ENCODE measurements around the gene HBEGF. TPM values are rescaled to one million over a fixed set of nuclear protein-coding genes. Genes with fewer than 3 reads are reported as not detected.

HBEGF gene
- total and polyA plus RNA-seq, 2 experiments from 2014 or later: 4.9 to 9.5 TPM

DNA sequence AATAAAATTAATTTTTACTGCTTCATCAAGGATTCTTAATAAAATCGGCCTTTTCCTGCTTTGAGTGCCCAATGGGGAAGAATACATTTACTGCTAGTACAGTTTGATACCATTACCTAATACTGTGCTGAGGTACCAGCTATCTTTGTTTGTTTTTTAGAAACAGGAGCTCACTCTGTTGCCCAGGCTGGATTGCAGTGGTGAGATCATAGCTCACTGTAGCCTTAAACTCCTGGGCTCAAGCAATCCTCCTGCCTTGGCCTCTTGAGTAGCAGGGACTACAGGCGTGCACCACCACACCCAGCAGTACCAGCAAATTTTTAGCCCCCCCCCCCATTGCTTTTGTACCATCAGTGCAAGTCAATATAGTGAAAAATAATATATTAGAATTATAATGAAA is 41.6 kb upstream of the HBEGF start:
- Histone ChIP-seq H3F3A (ENCODE audit: insufficient read depth) (no peaks in the 10 kb centered on the region), H3K9me3 (ENCODE audit: low read depth) (no peaks in the 10 kb centered on the region), H3K9ac (no peak overlapping the region), H3K4me3 (no peak overlapping the region), H2AFZ (no peak overlapping the region), H3K9me2 (ENCODE audit: insufficient read depth) (no peaks in the 10 kb centered on the region), H3K79me2 (ENCODE audit: insufficient read depth) (no peaks in the 10 kb centered on the region), H3K4me1 (ENCODE audit: insufficient read depth) (no peaks in the 10 kb centered on the region), H3K27me3 (replicated peaks; ENCODE audit: insufficient read depth) (no peaks in the 10 kb centered on the region), H3K27ac (no peak overlapping the region), H4K20me1 (ENCODE audit: insufficient read depth) (no peaks in the 10 kb centered on the region), H3K4me2 (ENCODE audit: unreplicated experiment) (no peak overlapping the region), H3K36me3 (ENCODE audit: low read depth) (no peaks in the 10 kb centered on the region)
- in situ Hi-C loops (cut with MboI): no loop called here
- whole genome bisulfite sequencing, 2 experiments (ENCODE audit: low coverage in 1 of 2, low lambda C conversion rate in 2 of 2, missing lambda C conversion rate in 2 of 2): 76 to 81% methylated on average over 2 of the region's 2 CpGs
- TF ChIP-seq EZH2 (IDR thresholded peaks at IDR 0.05; ENCODE audit: insufficient read depth, poor library complexity, severe bottlenecking) (no peak), EZH2phosphoT487 (IDR thresholded peaks at IDR 0.05; ENCODE audit: insufficient read depth, low read depth) (no peak)
- no peak for DNase-seq

DNA sequence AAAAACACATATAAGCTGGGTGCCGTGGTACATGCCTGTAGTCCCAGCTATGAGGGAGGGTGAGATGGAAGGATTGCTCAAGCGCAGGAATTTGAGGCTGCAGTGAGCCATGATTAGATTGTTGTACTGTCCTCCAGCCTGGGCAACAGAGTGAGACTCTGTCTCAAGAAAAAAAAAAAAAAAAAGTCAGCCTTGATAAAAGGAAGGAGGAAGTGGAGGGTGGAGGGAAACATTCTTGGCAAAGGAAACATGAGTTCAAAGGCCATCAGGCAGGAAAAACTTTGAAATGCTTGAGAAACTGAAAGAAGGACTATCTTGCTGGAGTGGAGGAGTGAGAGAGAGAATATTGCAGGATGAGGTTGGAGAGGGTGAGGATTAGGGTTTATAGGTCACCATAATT is 36.9 kb upstream of the HBEGF start:
- Histone ChIP-seq H3K4me2 (ENCODE audit: unreplicated experiment) (no peak overlapping the region), H3K36me3 (ENCODE audit: low read depth) (no peaks in the 10 kb centered on the region), H3F3A (ENCODE audit: insufficient read depth) (no peaks in the 10 kb centered on the region), H3K4me1 (ENCODE audit: insufficient read depth) (no peaks in the 10 kb centered on the region), H3K9me2 (ENCODE audit: insufficient read depth) (no peaks in the 10 kb centered on the region), H3K4me3 (no peak overlapping the region), H3K9ac (no peak overlapping the region), H3K9me3 (ENCODE audit: low read depth) (no peaks in the 10 kb centered on the region), H2AFZ (no peak overlapping the region), H3K27ac (no peak overlapping the region), H4K20me1 (ENCODE audit: insufficient read depth) (no peaks in the 10 kb centered on the region), H3K79me2 (ENCODE audit: insufficient read depth) (no peaks in the 10 kb centered on the region), H3K27me3 (replicated peaks; ENCODE audit: insufficient read depth) (no peaks in the 10 kb centered on the region)
- in situ Hi-C loops (cut with MboI): no loop called here
- 88 to 93% methylated on average over 2 of the region's 2 CpGs for WGBS, 2 experiments (ENCODE audit: low coverage in 1 of 2, low lambda C conversion rate in 2 of 2, missing lambda C conversion rate in 2 of 2)
- no peak for DNase-seq
- TF ChIP-seq EZH2 (IDR thresholded peaks at IDR 0.05; ENCODE audit: insufficient read depth, poor library complexity, severe bottlenecking): no peak

DNA sequence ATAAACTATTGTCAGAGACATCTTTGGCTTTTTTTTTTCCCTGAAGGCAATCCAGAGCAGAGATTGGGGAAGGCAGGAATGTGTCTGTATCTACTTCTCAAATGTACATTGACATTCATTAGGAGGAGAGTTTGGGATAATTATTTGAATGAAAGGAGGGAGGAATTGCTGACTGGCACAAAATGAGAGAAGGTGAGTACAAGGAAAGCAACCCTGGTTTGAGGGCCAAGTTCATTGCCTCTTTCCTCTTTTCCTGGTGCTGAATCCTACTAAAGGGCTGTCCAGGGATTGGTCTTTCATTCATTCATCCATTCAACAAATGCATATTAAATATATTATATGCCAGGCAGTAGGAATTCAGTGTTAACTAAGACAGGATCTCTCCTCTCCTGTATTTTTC is 36.5 kb upstream of the HBEGF start:
- Histone ChIP-seq H4K20me1 (ENCODE audit: insufficient read depth) (no peaks in the 10 kb centered on the region), H3K4me1 (ENCODE audit: insufficient read depth) (no peaks in the 10 kb centered on the region), H3K36me3 (ENCODE audit: low read depth) (no peaks in the 10 kb centered on the region), H3K4me3 (no peak overlapping the region), H3K27me3 (replicated peaks; ENCODE audit: insufficient read depth) (no peaks in the 10 kb centered on the region), H3K9ac (no peak overlapping the region), H3K4me2 (ENCODE audit: unreplicated experiment) (no peak overlapping the region), H3F3A (ENCODE audit: insufficient read depth) (no peaks in the 10 kb centered on the region), H3K79me2 (ENCODE audit: insufficient read depth) (no peaks in the 10 kb centered on the region), H3K9me2 (ENCODE audit: insufficient read depth) (no peaks in the 10 kb centered on the region), H3K9me3 (ENCODE audit: low read depth) (no peaks in the 10 kb centered on the region), H2AFZ (no peak overlapping the region), H3K27ac (no peak overlapping the region)
- DNase-seq: no peak
- in situ Hi-C loops (cut with MboI): no loop called here
- TF ChIP-seq EZH2phosphoT487 (IDR thresholded peaks at IDR 0.05; ENCODE audit: insufficient read depth, low read depth) (no peak), EZH2 (IDR thresholded peaks at IDR 0.05; ENCODE audit: insufficient read depth, poor library complexity, severe bottlenecking) (no peak)

DNA sequence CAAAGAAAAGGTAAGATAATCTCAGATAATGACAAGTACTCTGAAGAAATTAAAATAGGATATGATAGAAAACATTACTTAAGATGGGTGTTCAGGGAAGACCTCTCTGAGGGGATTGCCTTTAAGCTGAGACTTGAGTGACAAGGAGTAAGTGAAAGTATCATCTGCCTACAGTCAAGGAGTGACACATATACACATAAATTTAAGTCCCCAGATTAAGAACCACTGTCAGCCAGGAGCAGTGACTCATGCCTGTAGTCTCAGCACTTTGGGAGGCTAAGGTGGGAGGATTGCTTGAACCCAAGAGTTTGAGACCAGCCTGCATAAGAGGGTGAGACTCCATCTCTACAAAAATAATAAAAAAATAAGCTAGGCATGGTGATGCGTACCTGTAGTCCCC is 35.6 kb upstream of the HBEGF start:
- no peaks in the 10 kb centered on the region for H3K9me2 ChIP-seq (ENCODE audit: insufficient read depth)
- no peak overlapping the region for H3K4me2 ChIP-seq (ENCODE audit: unreplicated experiment)
- 81 to 92% methylated on average over 1 of the region's 1 CpG for WGBS, 2 experiments (ENCODE audit: low coverage in 1 of 2, low lambda C conversion rate in 2 of 2, missing lambda C conversion rate in 2 of 2)
- no peaks in the 10 kb centered on the region for H3F3A ChIP-seq (ENCODE audit: insufficient read depth)
- in situ Hi-C loops (cut with MboI): no loop called here
- no peaks in the 10 kb centered on the region for H3K79me2 ChIP-seq (ENCODE audit: insufficient read depth)
- no peaks in the 10 kb centered on the region for H3K9me3 ChIP-seq (ENCODE audit: low read depth)
- TF ChIP-seq EZH2phosphoT487 (IDR thresholded peaks at IDR 0.05; ENCODE audit: insufficient read depth, low read depth) (no peak), EZH2 (IDR thresholded peaks at IDR 0.05; ENCODE audit: insufficient read depth, poor library complexity, severe bottlenecking) (no peak)
- no peak overlapping the region for H3K9ac ChIP-seq
- H3K27me3 ChIP-seq (replicated peaks; ENCODE audit: insufficient read depth): no peaks in the 10 kb centered on the region
- DNase-seq: no peak
- H3K36me3 ChIP-seq (ENCODE audit: low read depth): no peaks in the 10 kb centered on the region
- no peak overlapping the region for H2AFZ ChIP-seq
- H4K20me1 ChIP-seq (ENCODE audit: insufficient read depth): no peaks in the 10 kb centered on the region
- H3K4me1 ChIP-seq (ENCODE audit: insufficient read depth): no peaks in the 10 kb centered on the region
- no peak overlapping the region for H3K4me3 ChIP-seq
- H3K27ac ChIP-seq: no peak overlapping the region

DNA sequence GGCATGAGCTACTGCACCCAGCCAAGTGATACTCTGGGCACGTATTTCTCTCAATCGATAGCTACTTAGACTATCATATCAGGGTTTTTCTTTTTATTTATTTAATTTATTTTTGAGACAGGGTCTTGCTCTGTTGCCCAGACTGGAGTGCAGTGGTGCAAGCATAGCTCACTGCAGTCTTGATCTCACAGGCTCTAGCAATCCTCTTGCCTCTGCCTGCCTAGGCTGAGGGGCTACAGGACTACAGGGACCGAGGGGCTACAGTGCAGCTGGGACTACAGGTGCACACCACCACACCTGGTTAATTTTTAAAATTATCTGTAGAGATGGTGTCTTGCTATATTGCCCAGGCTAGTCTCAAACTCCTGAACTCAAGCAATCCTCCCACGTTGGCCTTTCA is 34.9 kb upstream of the HBEGF start:
- 67 to 79% methylated on average over 4 of the region's 4 CpGs for WGBS, 2 experiments (ENCODE audit: low coverage in 1 of 2, low lambda C conversion rate in 2 of 2, missing lambda C conversion rate in 2 of 2)
- Histone ChIP-seq H3K9me2 (ENCODE audit: insufficient read depth) (no peaks in the 10 kb centered on the region), H3K27ac (no peak overlapping the region), H3K4me1 (ENCODE audit: insufficient read depth) (no peaks in the 10 kb centered on the region), H3K4me3 (no peak overlapping the region), H3K4me2 (ENCODE audit: unreplicated experiment) (no peak overlapping the region), H3K9ac (no peak overlapping the region), H3F3A (ENCODE audit: insufficient read depth) (no peaks in the 10 kb centered on the region), H3K9me3 (ENCODE audit: low read depth) (no peaks in the 10 kb centered on the region), H4K20me1 (ENCODE audit: insufficient read depth) (no peaks in the 10 kb centered on the region), H3K36me3 (ENCODE audit: low read depth) (no peaks in the 10 kb centered on the region), H3K27me3 (replicated peaks; ENCODE audit: insufficient read depth) (no peaks in the 10 kb centered on the region), H2AFZ (no peak overlapping the region), H3K79me2 (ENCODE audit: insufficient read depth) (no peaks in the 10 kb centered on the region)
- TF ChIP-seq EZH2phosphoT487 (IDR thresholded peaks at IDR 0.05; ENCODE audit: insufficient read depth, low read depth): no peak
- TF ChIP-seq EZH2 (IDR thresholded peaks at IDR 0.05; ENCODE audit: insufficient read depth, poor library complexity, severe bottlenecking): no peak
- in situ Hi-C loops (cut with MboI): no loop called here
- DNase-seq: no peak

Measured in GM23248 (cell line).